GM12878 (cell line): ENCODE data around the gene CRIM1. TPM values are rescaled to one million over a fixed set of nuclear protein-coding genes. Genes with fewer than 3 reads are reported as not detected.

Experiments used
- ATAC-seq: fragments of 200-7000 bp; cut with Tn5 transposase; 3 replicates; pipeline ENCODE4 v1.9.1; 2020; ENCODE audit warnings: mild to moderate bottlenecking, moderate library complexity
- BruUV-seq: library from RNA; stranded (reverse); fragments of 400-500 nt; replicated peaks from 2 replicates; lab custom pipeline; 2021; lab: Mats Ljungman, UMichigan
- CTCF ChIA-PET: fragments of 300-600 bp; sonication (Branson Sonifier 250); formaldehyde crosslinking; extraction: SDS; loops from one replicate; lab custom pipeline; 2021; ENCODE audit warnings: inconsistent platforms; lab: Yijun Ruan, JAX
- POLR2A ChIA-PET: fragments of 350-600 bp; formaldehyde crosslinking; extraction: SDS; loops from one replicate; lab custom pipeline; 2021; ENCODE audit warnings: inconsistent platforms; lab: Charles Lee
- RAD21 ChIA-PET: fragments of 300-600 bp; sonication (Branson Sonifier 250); formaldehyde crosslinking; loops from one replicate; lab custom pipeline; 2023; ENCODE audit warnings: antibody characterized with exemption; ENCODE audit not compliant: unreplicated experiment; lab: Charles Lee
- SMC1A ChIA-PET: fragments of 300-600 bp; sonication (Branson Sonifier 250); formaldehyde crosslinking; loops from one replicate; lab custom pipeline; 2023; ENCODE audit not compliant: unreplicated experiment, uncharacterized antibody; lab: Charles Lee
- DNase-seq: peaks from one replicate; pipeline ENCODE4 v3.0.0-alpha.2; 2011; ENCODE audit warnings: low read depth, low spot score
- FAIRE-seq: peaks from 3 replicates; lab custom pipeline; 2011; peaks lifted over from hg19 to GRCh38; lab: Jason Lieb, UNC
- H2AFZ ChIP-seq: 2 replicates; pipeline ENCODE4 v1.6.0; 2011; ENCODE audit warnings: low read depth, low read length, control low read depth; ENCODE audit not compliant: control insufficient read depth
- H3K27ac ChIP-seq: 2 replicates; pipeline ENCODE4 v1.5.1; 2011; ENCODE audit warnings: control low read depth; ENCODE audit not compliant: control insufficient read depth, insufficient read depth
- H3K27me3 ChIP-seq, 2 experiments: replicated peaks in 1 of 2; 2 replicates each; pipeline versions ENCODE4 v1.6.0 to v1.6.1; 2011; ENCODE audit warnings: low read length in 1 of 2; ENCODE audit not compliant: control insufficient read depth in 2 of 2, insufficient read depth in 2 of 2
- H3K36me3 ChIP-seq, 2 experiments: 2 replicates each; pipeline ENCODE4 v1.5.1; 2011; ENCODE audit warnings: low read length in 1 of 2; ENCODE audit not compliant: control insufficient read depth in 2 of 2, insufficient read depth in 2 of 2
- H3K4me1 ChIP-seq: 2 replicates; pipeline ENCODE4 v1.6.1; 2011; ENCODE audit warnings: mild to moderate bottlenecking, low read length, moderate library complexity, mixed read lengths; ENCODE audit not compliant: control insufficient read depth, insufficient read depth
- H3K4me2 ChIP-seq: 2 replicates; pipeline ENCODE4 v1.6.0; 2011; ENCODE audit warnings: control low read depth; ENCODE audit not compliant: control insufficient read depth, insufficient read depth
- H3K4me3 ChIP-seq: fragments of 200-600 bp; sonication (generic); 2 replicates; pipeline ENCODE4 v1.5.1; 2016
- H3K79me2 ChIP-seq: 2 replicates; pipeline ENCODE4 v1.6.0; 2011; ENCODE audit warnings: low read length; ENCODE audit not compliant: control insufficient read depth, insufficient read depth
- H3K9ac ChIP-seq: 2 replicates; pipeline ENCODE4 v1.8.0; 2011; ENCODE audit warnings: low read length, control low read depth, mixed read lengths; ENCODE audit not compliant: control insufficient read depth, insufficient read depth
- H3K9me3 ChIP-seq: replicated peaks from 3 replicates; pipeline ENCODE4 v1.5.1; 2011; ENCODE audit warnings: mild to moderate bottlenecking, low read length; ENCODE audit not compliant: control insufficient read depth, insufficient read depth
- H4K20me1 ChIP-seq: 2 replicates; pipeline ENCODE4 v1.6.0; 2011; ENCODE audit not compliant: control insufficient read depth, insufficient read depth
- ATF2 ChIP-seq: IDR thresholded peaks from 2 replicates; pipeline ENCODE4 v1.6.1; 2012; ENCODE audit warnings: low read length, inconsistent platforms
- CREM ChIP-seq: IDR thresholded peaks from 2 replicates; pipeline ENCODE4 v1.6.1; 2014; ENCODE audit warnings: antibody characterized with exemption, low read depth
- MTA2 ChIP-seq: fragments of 450-650 bp; IDR thresholded peaks from 2 replicates; pipeline ENCODE4 v1.6.1; 2016; ENCODE audit warnings: low read depth, mild to moderate bottlenecking, moderate library complexity
- RCOR1 ChIP-seq: conservative IDR thresholded peaks from 2 replicates; pipeline ENCODE4 v1.6.1; 2012; ENCODE audit warnings: low read depth, low read length, improper control_type of control experiment
- SKIL ChIP-seq: fragments of 450-650 bp; IDR thresholded peaks from 2 replicates; pipeline ENCODE4 v1.6.1; 2017; ENCODE audit warnings: mild to moderate bottlenecking, low read depth, inconsistent platforms; ENCODE audit not compliant: poor library complexity, severe bottlenecking
- ZBTB4 ChIP-seq: fragments of 450-650 bp; formaldehyde crosslinking; IDR thresholded peaks from 2 replicates; pipeline ENCODE4 v1.4.0; 2022; ENCODE audit warnings: mild to moderate bottlenecking, moderate library complexity
- WGBS: methylation state at CpG from one replicate; pipeline ENCODE4 v1.1.6; 2016; ENCODE audit warnings: low lambda C conversion rate; ENCODE audit not compliant: insufficient replicate concordance, insufficient coverage; ENCODE audit errors: missing lambda C conversion rate; 5-methylcytosine and 5-hydroxymethylcytosine counted together
- in situ Hi-C: fragments of 300-500 bp; cut with MboI; formaldehyde crosslinking; loops from 9 replicates; pipeline ENCODE4 v1.14.3; 2018; ENCODE audit warnings: mixed read lengths
- intact Hi-C: fragments of 100-400 bp; cut with micrococcal nuclease; formaldehyde crosslinking; loops from one replicate; pipeline ENCODE4 v1.14.2; 2022; ENCODE audit not compliant: unreplicated experiment
- polyA plus RNA-seq, 11 experiments: library from polyadenylated mRNA; depleted of rRNA in 4 of 11; unstranded in 6 of 11; stranded (reverse) in 5 of 11; fragments of >200 nt; fragmentation: Nextera tagmentation in 4 of 11; fragmentation: Illumina TruSeq in 1 of 11; extraction: Ambion mirVana in 4 of 11; extraction: Trizol in 1 of 11; gene quantifications; 1 replicate in 1 of 11; 2 replicates in 10 of 11; pipeline versions ENCODE4 v1.2.1 to v1.2.3, GENCODE V29; 2011 to 2016; ENCODE audit warnings: inconsistent platforms in 2 of 11, missing spikeins in 2 of 11, low read depth in 1 of 11
- total RNA-seq, 4 experiments: library from RNA; depleted of rRNA in 3 of 4; stranded (reverse); fragments of >200 nt in 3 of 4; fragmentation: Illumina TruSeq in 1 of 4; extraction: Trizol in 1 of 4; gene quantifications; 2 replicates each; pipeline versions ENCODE4 v1.2.1 to v1.2.3, GENCODE V29; 2013 to 2021

Gene CRIM1
- total and polyA plus RNA-seq, 10 of the 15 experiments (the other 5 are each of a cell fraction or from before 2014, with no cell fraction given): 0.42 to 7.4 (median 3.1) TPM

GRCh38 chr2:36564377-36564930 lies 208.9 kb downstream of the CRIM1 start:
- Histone ChIP-seq H3K27me3 (no peaks in the 10 kb centered on the region), H3K4me2 (no peak overlapping the region), H2AFZ (no peak overlapping the region), H3K4me1 (no peaks in the 10 kb centered on the region), H3K4me3 (no peak overlapping the region), H4K20me1 (no peaks in the 10 kb centered on the region), H3K27ac (no peak overlapping the region), H3K9ac (no peak overlapping the region), H3K79me2 (no peaks in the 10 kb centered on the region; the same call in 1 of the 2 replicates), H3K9me3 (no peaks in the 10 kb centered on the region), H3K36me3 (peaks cover 1 to 2% of the 10 kb centered on the region in 2 experiments; a peak in 1 of 4 replicates)
- DNase-seq (no peak), ATAC-seq (no peak), FAIRE-seq (no peak)
- WGBS: 94% methylated on average over 11 of the region's 11 CpGs
- BruUV-seq: no TSS peak
- RAD21 ChIA-PET: no interaction called here
- TF ChIP-seq SKIL (no peak), ATF2 (no peak), CREM (no peak), RCOR1 (no peak), MTA2 (no peak), ZBTB4 (CRISPR knock-in tag) (no peak)
- in situ Hi-C loops (no loop called here), intact Hi-C loops (no loop called here)
- POLR2A ChIA-PET: no interaction called here
- SMC1A ChIA-PET: interaction anchor here (0.6 to 1.1 kb wide), 4 partner anchors 12 to 262 kb away, joined by 3 read pairs; no protein-coding TSS in a partner anchor
- CTCF ChIA-PET: interaction anchor here (0.6 to 1.1 kb wide), 2 partner anchors 13 to 213 kb away, joined by 3 to 8 read pairs; no protein-coding TSS in a partner anchor
